HG03066 (cell line): ENCODE measurements around the gene KPTN.

ENCODE experiments used
- ATAC-seq: cut with Tn5 transposase; IDR thresholded peaks from one replicate; pipeline ENCODE4 v1.9.1; 2021; ENCODE audit warnings: low read depth; ENCODE audit not compliant: unreplicated experiment

Gene KPTN

GRCh38 chr19:47438793-47439220 lies 45.2 kb downstream of the KPTN start:
- ATAC-seq = no peak

- ATAC-seq = no peak
Measured at GRCh38 chr19:47437500-47437899, 46.5 kb downstream of the KPTN start.

- ATAC-seq = no peak
Measured at GRCh38 chr19:47436712-47437401, 47.2 kb downstream of the KPTN start.

DNA sequence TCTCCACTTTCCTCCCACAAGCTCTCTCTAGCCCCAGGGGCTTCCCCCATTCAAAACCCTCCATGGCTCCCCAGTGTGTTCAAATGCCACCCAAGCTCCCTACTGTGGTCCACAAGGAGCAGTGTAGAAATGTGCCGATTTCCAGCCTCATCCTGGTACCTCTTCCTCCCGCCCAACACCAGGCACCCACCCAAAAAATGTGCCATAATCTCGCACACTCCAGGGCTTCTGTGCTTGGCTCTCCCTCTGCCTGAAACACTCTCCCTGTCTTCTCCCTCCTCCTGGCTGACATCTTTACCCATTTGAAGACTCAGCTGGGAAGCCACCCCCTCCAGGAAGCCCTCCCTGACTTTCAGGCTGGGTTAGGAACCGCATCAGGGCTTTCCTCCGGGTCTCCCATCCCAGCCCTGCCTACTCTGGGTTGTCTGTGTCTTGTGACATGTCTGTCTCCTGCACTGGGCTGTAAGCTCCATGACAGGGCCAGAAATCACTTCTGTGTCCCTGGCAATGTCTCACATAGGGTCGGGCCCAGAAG lies 48.1 kb downstream of the KPTN start:
- ATAC-seq = no peak

GRCh38 chr19:47435196-47435595 lies 48.8 kb downstream of the KPTN start:
- ATAC-seq = no peak

GRCh38 chr19:47434088-47434487 lies 49.9 kb downstream of the KPTN start:
- no peak for ATAC-seq

DNA sequence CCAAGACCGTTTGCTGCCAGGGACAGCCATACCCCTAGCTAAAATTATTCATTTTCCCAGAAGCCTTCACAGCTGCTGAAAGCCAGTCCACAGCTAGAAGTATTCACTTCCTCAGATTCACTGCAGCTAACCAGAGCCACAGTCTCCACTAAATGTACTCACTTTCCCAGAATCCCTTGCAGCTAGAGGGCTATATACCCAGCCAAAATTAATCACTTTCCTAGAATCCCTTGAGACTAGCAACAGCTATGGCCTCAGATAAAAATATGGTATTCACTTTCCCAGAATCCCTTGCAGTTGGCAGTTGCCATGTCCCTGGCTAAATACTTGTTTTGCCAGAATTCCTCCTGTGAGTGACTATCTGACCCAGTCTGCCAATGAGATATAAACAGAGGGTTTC lies 50.9 kb downstream of the KPTN start:
- ATAC-seq = no peak

DNA sequence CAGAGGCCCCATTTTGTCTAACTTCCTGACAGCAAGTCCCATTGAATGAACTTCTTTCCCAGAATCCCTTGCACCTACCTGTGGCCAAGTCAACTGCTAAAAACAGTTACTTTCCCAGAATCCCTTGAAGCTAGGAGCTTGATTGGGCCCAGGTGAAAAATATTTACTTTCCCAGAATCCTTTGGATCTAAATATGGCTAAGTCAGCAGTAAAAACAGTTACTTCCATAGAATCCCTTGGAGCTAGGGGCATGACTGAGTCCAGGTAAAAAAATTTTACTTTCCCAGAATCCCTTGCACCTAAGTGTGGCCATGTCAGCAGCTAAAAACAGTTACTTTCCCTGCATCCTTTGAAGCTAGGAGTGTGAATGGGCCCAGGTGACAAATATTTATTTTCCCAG lies 51.5 kb downstream of the KPTN start:
- no peak for ATAC-seq

- no peak for ATAC-seq
Measured at GRCh38 chr19:47432091-47432490, 51.9 kb downstream of the KPTN start.

- no peak for ATAC-seq
Measured at GRCh38 chr19:47430041-47430802, 53.8 kb downstream of the KPTN start.

GRCh38 chr19:47429140-47429793 lies 54.8 kb downstream of the KPTN start:
- ATAC-seq = no peak

GRCh38 chr19:47428177-47428894 lies 55.7 kb downstream of the KPTN start:
- no peak for ATAC-seq

DNA sequence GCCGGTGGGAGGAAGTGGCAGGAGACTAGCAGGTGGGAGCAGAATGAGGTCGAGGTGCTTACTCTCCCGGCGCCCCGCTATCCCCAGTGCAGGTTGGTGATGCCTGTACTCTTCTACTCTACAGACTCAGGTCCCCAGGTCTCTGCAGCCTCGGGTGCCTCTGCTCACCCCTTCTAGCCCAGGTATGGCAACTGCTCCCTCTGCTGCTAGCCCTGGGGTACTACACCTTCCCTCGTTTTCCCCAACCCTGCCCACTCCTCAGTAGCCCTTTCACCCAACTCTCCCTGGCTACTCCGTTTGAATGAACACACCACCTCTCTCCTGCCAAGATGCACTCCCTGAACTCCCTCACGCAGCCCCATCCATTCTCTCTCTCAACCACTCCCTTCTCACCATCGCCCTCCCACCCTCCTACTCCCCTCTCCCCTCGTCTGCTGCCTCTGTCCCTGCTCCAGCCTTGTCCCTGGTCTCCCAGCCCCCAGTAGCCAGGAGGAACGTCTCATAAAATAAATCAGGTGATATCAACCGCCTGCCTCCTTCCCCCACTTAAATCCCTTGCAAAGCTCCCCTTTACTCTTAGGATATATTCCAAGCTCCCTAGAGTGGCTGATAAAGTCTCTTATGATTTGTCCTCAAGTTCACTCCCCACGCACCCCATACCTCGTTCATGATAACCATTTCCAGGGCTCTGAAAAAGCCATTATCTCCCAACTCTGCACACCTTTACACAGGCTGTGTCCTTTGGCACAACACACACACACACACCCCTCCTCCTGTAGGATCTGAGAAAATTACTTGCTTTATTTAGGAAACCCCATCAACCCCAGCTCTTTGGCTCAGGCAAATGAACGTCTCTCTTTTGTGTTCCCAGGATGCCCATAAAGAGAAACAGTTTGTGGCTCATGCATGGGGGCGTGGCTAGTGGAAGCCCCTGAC lies 56.5 kb downstream of the KPTN start:
- no peak for ATAC-seq
